Measurements from ENCODE around the gene DLK1.

Gene DLK1

GRCh38 chr14:100733152-100733850 is 6.6 kb downstream of the DLK1 start:
- DNase-seq (ENCODE audit: low read depth in 2 of 2): no peak

- no peak for DNase-seq (ENCODE audit: low read depth in 2 of 2)
These were observed 7.6 kb downstream of the DLK1 start for GRCh38 chr14:100734031-100734990.

GRCh38 chr14:100735271-100735670 is 8.6 kb downstream of the DLK1 start:
- no peak for DNase-seq (ENCODE audit: low read depth in 2 of 2)

GRCh38 chr14:100736269-100737180 is 9.8 kb downstream of the DLK1 start:
- DNase-seq (ENCODE audit: low read depth in 2 of 2): no peak

GRCh38 chr14:100737526-100737925 is 10.8 kb downstream of the DLK1 start:
- DNase-seq (ENCODE audit: low read depth in 2 of 2): no peak

GRCh38 chr14:100738269-100738691 is 11.6 kb downstream of the DLK1 start:
- no peak for DNase-seq (ENCODE audit: low read depth in 2 of 2)

- DNase-seq (ENCODE audit: low read depth in 2 of 2): no peak
These were observed 12.0 kb downstream of the DLK1 start for GRCh38 chr14:100738704-100739131.

GRCh38 chr14:100739306-100739705 is 12.6 kb downstream of the DLK1 start:
- DNase-seq (ENCODE audit: low read depth in 2 of 2): no peak

- DNase-seq (ENCODE audit: low read depth in 2 of 2): no peak
These were observed 13.6 kb downstream of the DLK1 start for GRCh38 chr14:100740196-100740825.

GRCh38 chr14:100740929-100741328 is 14.2 kb downstream of the DLK1 start:
- no peak for DNase-seq (ENCODE audit: low read depth in 2 of 2)

- no peak for DNase-seq (ENCODE audit: low read depth in 2 of 2)
These were observed 15.3 kb downstream of the DLK1 start for GRCh38 chr14:100741966-100742365.

GRCh38 chr14:100746326-100746725 is 19.6 kb downstream of the DLK1 start:
- no peak for DNase-seq (ENCODE audit: low read depth in 2 of 2)

GRCh38 chr14:100747021-100747586 is 20.4 kb downstream of the DLK1 start:
- DNase-seq (ENCODE audit: low read depth in 2 of 2): peak; percentile 92 to 94

GRCh38 chr14:100747736-100748135 is 21.0 kb downstream of the DLK1 start:
- DNase-seq (ENCODE audit: low read depth in 2 of 2): no peak

GRCh38 chr14:100748403-100748802 is 21.7 kb downstream of the DLK1 start:
- DNase-seq (ENCODE audit: low read depth in 2 of 2): no peak

- DNase-seq (ENCODE audit: low read depth in 2 of 2): no peak
These were observed 22.3 kb downstream of the DLK1 start for GRCh38 chr14:100748944-100749343.

- no peak for DNase-seq (ENCODE audit: low read depth in 2 of 2)
These were observed 23.4 kb downstream of the DLK1 start for GRCh38 chr14:100749967-100750597.

GRCh38 chr14:100750762-100751699 is 24.3 kb downstream of the DLK1 start:
- DNase-seq (ENCODE audit: low read depth in 2 of 2): no peak

- no peak for DNase-seq (ENCODE audit: low read depth in 2 of 2)
These were observed 27.3 kb downstream of the DLK1 start for GRCh38 chr14:100754020-100754419.

Measured in fibroblast of skin of left quadriceps (primary cell).